Nephron (organoid): Measurements from ENCODE around the gene RTTN.

Experiments used
- H3K27ac Mint-ChIP-seq, 3 experiments: 2 replicates each; pipeline ENCODE4 v1.8.0; 2020; ENCODE audit warnings: mixed read lengths in 3 of 3, mild to moderate bottlenecking in 2 of 3, moderate library complexity in 1 of 3
- H3K27me3 Mint-ChIP-seq: 2 replicates; pipeline ENCODE4 v1.8.0; 2021; ENCODE audit warnings: low read depth, mild to moderate bottlenecking, moderate library complexity, mixed read lengths
- H3K36me3 Mint-ChIP-seq: 2 replicates; pipeline ENCODE4 v1.8.0; 2020; ENCODE audit warnings: low read depth, mixed read lengths
- H3K4me1 Mint-ChIP-seq: 2 replicates; pipeline ENCODE4 v1.8.0; 2020; ENCODE audit warnings: mixed read lengths
- H3K4me3 Mint-ChIP-seq, 3 experiments: 2 replicates each; pipeline ENCODE4 v1.8.0; 2020; ENCODE audit warnings: mild to moderate bottlenecking in 3 of 3, mixed read lengths in 3 of 3, moderate library complexity in 2 of 3
- H3K9me3 Mint-ChIP-seq: 2 replicates; pipeline ENCODE4 v1.8.0; 2020; ENCODE audit warnings: mixed read lengths
- TF ChIP-seq, protein P1 (sequence below), 3 experiments: fragments of 200-600 bp; sonication (generic); IDR thresholded peaks; one replicate each; pipeline ENCODE4 v1.5.0; 2021; ENCODE audit warnings: antibody characterized with exemption in 3 of 3; ENCODE audit not compliant: unreplicated experiment in 3 of 3

Gene RTTN

DNA sequence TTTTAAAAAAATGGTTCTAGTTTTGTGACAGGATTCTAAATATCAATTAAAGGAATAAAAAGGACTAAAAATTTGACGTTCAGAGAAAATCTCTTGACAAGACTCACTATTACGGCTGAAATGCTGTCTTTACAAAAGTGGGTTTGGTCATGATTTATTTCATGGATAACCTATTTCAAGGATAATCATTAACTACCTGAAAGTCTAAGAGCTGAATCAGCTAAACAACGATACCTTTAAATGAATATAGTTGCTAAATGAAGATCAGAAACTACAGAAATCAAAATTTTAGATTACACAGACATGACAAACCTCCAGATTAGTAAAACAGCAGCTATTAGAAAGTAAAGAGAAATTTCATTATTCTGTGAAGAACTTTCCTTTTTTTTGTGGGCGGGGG is 35.7 kb downstream of the RTTN start:
- H3K36me3 Mint-ChIP-seq, result peaks cover 9% of the 10 kb centered on the region
- TF ChIP-seq, protein P1, sequence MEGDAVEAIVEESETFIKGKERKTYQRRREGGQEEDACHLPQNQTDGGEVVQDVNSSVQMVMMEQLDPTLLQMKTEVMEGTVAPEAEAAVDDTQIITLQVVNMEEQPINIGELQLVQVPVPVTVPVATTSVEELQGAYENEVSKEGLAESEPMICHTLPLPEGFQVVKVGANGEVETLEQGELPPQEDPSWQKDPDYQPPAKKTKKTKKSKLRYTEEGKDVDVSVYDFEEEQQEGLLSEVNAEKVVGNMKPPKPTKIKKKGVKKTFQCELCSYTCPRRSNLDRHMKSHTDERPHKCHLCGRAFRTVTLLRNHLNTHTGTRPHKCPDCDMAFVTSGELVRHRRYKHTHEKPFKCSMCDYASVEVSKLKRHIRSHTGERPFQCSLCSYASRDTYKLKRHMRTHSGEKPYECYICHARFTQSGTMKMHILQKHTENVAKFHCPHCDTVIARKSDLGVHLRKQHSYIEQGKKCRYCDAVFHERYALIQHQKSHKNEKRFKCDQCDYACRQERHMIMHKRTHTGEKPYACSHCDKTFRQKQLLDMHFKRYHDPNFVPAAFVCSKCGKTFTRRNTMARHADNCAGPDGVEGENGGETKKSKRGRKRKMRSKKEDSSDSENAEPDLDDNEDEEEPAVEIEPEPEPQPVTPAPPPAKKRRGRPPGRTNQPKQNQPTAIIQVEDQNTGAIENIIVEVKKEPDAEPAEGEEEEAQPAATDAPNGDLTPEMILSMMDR (IDR thresholded peaks at IDR 0.05; ENCODE audit: unreplicated experiment in 3 of 3), result no peak
- H3K27ac Mint-ChIP-seq, result no peak overlapping the region
- no peaks in the 10 kb centered on the region for H3K9me3 Mint-ChIP-seq
- no peak overlapping the region for H3K4me3 Mint-ChIP-seq
- H3K27me3 Mint-ChIP-seq, result no peaks in the 10 kb centered on the region
- H3K4me1 Mint-ChIP-seq, result no peaks in the 10 kb centered on the region

DNA sequence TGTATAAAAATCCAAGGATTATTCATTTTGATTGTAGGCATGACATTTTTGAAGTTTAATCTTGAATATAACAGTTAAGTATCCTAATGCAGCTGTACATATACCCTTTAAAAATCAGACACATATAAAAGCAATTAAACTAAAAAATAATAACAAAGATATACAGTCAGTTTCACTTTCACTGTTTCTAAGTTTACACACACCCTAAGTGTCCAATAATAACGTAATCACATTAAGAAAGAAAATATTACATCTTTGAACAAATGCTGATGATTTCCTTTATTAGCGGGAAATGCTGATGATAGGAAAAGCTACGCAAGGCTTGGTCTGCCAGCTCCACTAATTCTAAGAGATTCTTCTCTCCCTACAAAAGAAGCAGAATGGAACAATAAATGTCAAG is 38.8 kb downstream of the RTTN start:
- TF ChIP-seq, protein P1 (IDR thresholded peaks at IDR 0.05; ENCODE audit: unreplicated experiment in 3 of 3), result no peak
- Mint-ChIP-seq H3K27me3 (no peaks in the 10 kb centered on the region), H3K4me3 (no peak overlapping the region), H3K9me3 (peaks cover under 1% of the 10 kb centered on the region), H3K27ac (no peak overlapping the region), H3K36me3 (peaks cover 33% of the 10 kb centered on the region), H3K4me1 (no peaks in the 10 kb centered on the region)

DNA sequence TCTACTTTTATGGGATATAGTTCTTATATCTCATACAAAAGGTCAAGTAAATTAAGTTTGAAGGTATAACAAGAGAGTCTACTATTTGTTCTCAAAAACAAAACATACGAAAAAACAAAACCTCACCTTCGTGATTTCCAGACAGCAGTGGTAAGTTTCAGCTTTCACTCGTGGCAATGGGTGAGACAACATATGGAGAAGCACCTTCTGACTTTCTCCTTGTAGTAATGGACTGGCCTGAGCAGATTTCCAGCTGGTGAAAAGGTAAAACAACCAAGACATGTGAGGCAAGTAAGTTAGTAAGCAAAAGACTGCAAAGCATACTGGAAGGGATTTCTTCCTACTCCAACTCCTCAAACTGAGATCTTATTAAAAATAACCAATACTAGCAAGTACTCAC is 39.6 kb downstream of the RTTN start:
- H3K27me3 Mint-ChIP-seq, result no peaks in the 10 kb centered on the region
- H3K9me3 Mint-ChIP-seq, result peaks cover 6% of the 10 kb centered on the region
- H3K4me3 Mint-ChIP-seq, result no peak overlapping the region
- TF ChIP-seq, protein P1 (IDR thresholded peaks at IDR 0.05; ENCODE audit: unreplicated experiment in 3 of 3), result no peak
- peaks cover 41% of the 10 kb centered on the region for H3K36me3 Mint-ChIP-seq
- H3K4me1 Mint-ChIP-seq, result no peaks in the 10 kb centered on the region
- H3K27ac Mint-ChIP-seq, result no peak overlapping the region

DNA sequence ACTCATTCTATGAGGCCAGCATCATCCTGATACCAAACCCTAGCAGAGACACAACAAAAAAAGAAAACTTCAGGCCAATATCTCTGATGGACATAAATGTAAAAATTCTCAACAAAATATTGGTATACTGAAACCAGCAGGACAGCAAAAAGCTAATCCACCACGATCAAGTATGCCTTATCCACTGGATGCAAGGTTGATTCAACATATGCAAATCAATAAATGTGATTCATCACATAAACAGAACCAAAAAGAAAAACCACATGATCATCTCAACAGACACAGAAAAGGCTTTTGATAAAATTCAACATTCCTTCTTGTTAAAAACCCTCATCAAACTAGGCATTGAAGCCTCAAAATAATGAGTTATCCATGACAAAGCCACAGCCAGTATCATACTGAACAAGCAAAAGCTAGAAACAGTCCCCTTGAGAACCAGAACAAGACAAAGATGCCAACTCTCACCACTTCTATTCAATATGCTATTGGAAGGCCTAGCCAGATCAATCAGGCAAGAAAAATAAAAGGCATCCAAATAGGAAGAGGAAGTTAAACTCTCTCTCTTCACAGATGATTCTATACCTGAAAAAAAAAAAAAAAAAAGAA is 45.3 kb downstream of the RTTN start:
- Mint-ChIP-seq H3K27ac (no peak overlapping the region), H3K27me3 (no peaks in the 10 kb centered on the region), H3K4me1 (no peaks in the 10 kb centered on the region), H3K4me3 (no peak overlapping the region), H3K9me3 (peaks cover 12% of the 10 kb centered on the region), H3K36me3 (peaks cover 77% of the 10 kb centered on the region)
- TF ChIP-seq, protein P1 (IDR thresholded peaks at IDR 0.05; ENCODE audit: unreplicated experiment in 3 of 3), result no peak

DNA sequence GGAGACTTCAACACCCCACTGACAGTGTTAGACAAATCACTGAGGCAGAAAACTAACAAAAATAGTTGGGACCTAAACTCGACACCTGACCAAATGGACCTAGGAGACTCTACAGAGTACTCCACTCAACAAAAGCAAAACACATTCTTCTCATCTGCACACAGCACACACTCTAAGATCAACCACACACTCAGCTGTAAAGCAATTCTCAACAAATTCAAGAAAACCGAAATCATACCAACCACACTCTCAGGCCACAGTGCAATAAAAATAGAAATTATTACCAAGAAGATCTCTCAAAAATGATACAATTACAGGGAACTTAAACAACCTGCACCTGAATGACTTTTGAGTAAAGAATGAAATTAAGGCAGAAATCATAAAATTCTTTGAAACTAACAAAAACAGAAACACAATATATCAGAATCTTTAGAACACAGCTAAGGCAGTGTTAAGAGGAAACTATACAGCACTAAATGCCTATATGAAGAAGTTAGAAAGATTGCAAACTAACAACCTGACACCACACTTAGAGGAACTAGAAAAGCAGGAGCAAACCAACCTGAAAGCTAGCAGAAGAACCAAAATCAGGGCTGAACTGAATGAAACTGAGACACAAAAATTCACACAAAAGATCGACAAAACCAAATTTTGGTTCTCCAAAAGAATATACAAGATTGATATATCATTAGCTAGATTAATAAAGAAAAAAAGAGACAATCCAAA is 46.3 kb downstream of the RTTN start:
- peaks cover 75% of the 10 kb centered on the region for H3K36me3 Mint-ChIP-seq
- peaks cover 12% of the 10 kb centered on the region for H3K9me3 Mint-ChIP-seq
- TF ChIP-seq, protein P1 (IDR thresholded peaks at IDR 0.05; ENCODE audit: unreplicated experiment in 3 of 3), result no peak
- H3K4me3 Mint-ChIP-seq, result no peak overlapping the region
- no peaks in the 10 kb centered on the region for H3K27me3 Mint-ChIP-seq
- H3K27ac Mint-ChIP-seq, result no peak overlapping the region
- no peaks in the 10 kb centered on the region for H3K4me1 Mint-ChIP-seq

DNA sequence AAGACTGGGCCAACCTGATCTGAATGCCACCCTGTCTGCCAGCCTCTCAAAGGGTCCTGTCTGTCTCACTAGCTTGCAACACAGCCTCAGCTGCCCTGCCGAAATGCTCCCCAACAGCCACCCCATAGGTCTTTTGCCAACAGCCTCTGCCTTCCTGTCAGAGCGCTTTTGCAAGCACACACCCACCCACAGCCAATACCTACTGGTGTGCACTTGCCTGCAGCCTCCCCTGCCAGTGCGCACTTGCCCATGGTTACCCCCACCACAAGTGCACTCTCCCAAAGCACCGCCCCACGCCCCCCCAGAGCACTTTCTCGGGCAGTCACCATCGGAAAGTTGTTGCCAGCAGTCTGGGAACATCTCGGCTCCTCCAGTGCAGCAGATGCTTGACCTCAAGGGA is 48.6 kb downstream of the RTTN start:
- Mint-ChIP-seq H3K4me3 (no peak overlapping the region), H3K9me3 (peaks cover 12% of the 10 kb centered on the region), H3K4me1 (no peaks in the 10 kb centered on the region), H3K36me3 (peaks cover 61% of the 10 kb centered on the region), H3K27me3 (no peaks in the 10 kb centered on the region), H3K27ac (no peak overlapping the region)
- TF ChIP-seq, protein P1 (IDR thresholded peaks at IDR 0.05; ENCODE audit: unreplicated experiment in 3 of 3), result no peak
